ENCODE measurements around the gene NKX2-3. TPM values are rescaled to one million over a fixed set of nuclear protein-coding genes. Genes with fewer than 3 reads are reported as not detected.

The NKX2-3 gene
- total and polyA plus RNA-seq, 2 of the 8 experiments (the other 6 are each of a cell fraction or from before 2014, with no cell fraction given): not detected

GRCh38 chr10:99524050-99524666 is 8.6 kb upstream of the NKX2-3 start:
- DNase-seq (ENCODE audit: low read depth in 1 of 2, low spot score in 2 of 2) (no peak), FAIRE-seq (no peak)
- H2AFZ ChIP-seq (ENCODE audit: low read length): no peak overlapping the region
- H3K4me3 ChIP-seq (ENCODE audit: extremely low read depth in 1 of 4, insufficient read depth in 2 of 4, low read depth in 3 of 4, low read length in 4 of 4): peak overlapping the region in 2 of 4 experiments; percentile 35 to 56; a peak in 3 of 8 replicates
- no peak overlapping the region for H3K56ac ChIP-seq (replicated peaks; ENCODE audit: insufficient read length, low read depth, low read length)
- H3K27ac ChIP-seq (ENCODE audit: low read depth, low read length): no peak overlapping the region
- no peak overlapping the region for H3K4ac ChIP-seq (replicated peaks; ENCODE audit: insufficient read length, low read depth, low read length)
- no peak overlapping the region for H2BK5ac ChIP-seq (ENCODE audit: low read depth, low read length)
- H3K79me2 ChIP-seq (ENCODE audit: control insufficient read depth in 1 of 2, insufficient read depth in 2 of 2, low read length in 2 of 2): no peaks in the 10 kb centered on the region
- peak overlapping the region; percentile 66 to 70 for H3K4me2 ChIP-seq (ENCODE audit: insufficient read depth in 1 of 2, low read depth in 2 of 2, low read length in 2 of 2)
- H2BK20ac ChIP-seq (ENCODE audit: low read length): no peak overlapping the region
- peaks cover 6% of the 10 kb centered on the region; the same call in 1 of the 2 replicates for H3K23me2 ChIP-seq (ENCODE audit: low read depth, low read length)
- peaks cover 25 to 40% of the 10 kb centered on the region in 2 experiments for H4K20me1 ChIP-seq (replicated peaks in 1 of 2; ENCODE audit: control insufficient read depth in 1 of 2, insufficient read depth in 2 of 2, low read length in 2 of 2)
- no peaks in the 10 kb centered on the region for H3K9me3 ChIP-seq (ENCODE audit: insufficient read depth in 2 of 2, low read depth in 1 of 2, low read length in 1 of 2)
- H2BK120ac ChIP-seq (replicated peaks; ENCODE audit: low read depth, low read length): no peak overlapping the region
- no peaks in the 10 kb centered on the region for H3K79me1 ChIP-seq (ENCODE audit: low read depth, low read length)
- no peaks in the 10 kb centered on the region for H3K36me3 ChIP-seq (ENCODE audit: control insufficient read depth in 2 of 4, insufficient read depth in 4 of 4, low read length in 3 of 4)
- H3K9ac ChIP-seq (replicated peaks in 1 of 4; ENCODE audit: extremely low read depth in 1 of 4, low read depth in 3 of 4, low read length in 3 of 4): no peak overlapping the region
- H3K14ac ChIP-seq (ENCODE audit: insufficient read length): no peak overlapping the region
- no peak overlapping the region for H2BK15ac ChIP-seq (ENCODE audit: low read length)
- no peak overlapping the region for H4K5ac ChIP-seq (ENCODE audit: insufficient read length, low read depth, low read length)
- no peak overlapping the region for H2BK12ac ChIP-seq (ENCODE audit: low read depth, low read length)
- no peak overlapping the region for H4K91ac ChIP-seq (replicated peaks; ENCODE audit: insufficient read length, low read length)
- H3K23ac ChIP-seq (ENCODE audit: insufficient read length): no peak overlapping the region
- TF ChIP-seq EGR1 (IDR thresholded peaks at IDR 0.05; ENCODE audit: borderline replicate concordance, low read depth, low read length): no peak
- TF ChIP-seq HDAC2 (IDR thresholded peaks at IDR 0.05; ENCODE audit: borderline replicate concordance in 1 of 2, low read depth in 2 of 2, low read length in 2 of 2): peak in 1 of 2 experiments; percentile 85; a peak in 2 of 4 replicates
- TF ChIP-seq KDM1A (IDR thresholded peaks at IDR 0.05; ENCODE audit: borderline replicate concordance, low read length): peak; percentile 96
- no peak for TF ChIP-seq TEAD4 (IDR thresholded peaks at IDR 0.05; ENCODE audit: low read depth, low read length)
- peak; percentile 71; the same call in 1 of the 2 replicates for TF ChIP-seq SUZ12 (IDR thresholded peaks at IDR 0.05; ENCODE audit: low read length)
- 0 out of 2 replicates have a peak, but pooled peaks have one; percentile 33 for TF ChIP-seq ATF2 (IDR thresholded peaks at IDR 0.05; ENCODE audit: low read length)
- peak; percentile 31 for TF ChIP-seq EZH2 (IDR thresholded peaks at IDR 0.05; ENCODE audit: low read depth, low read length, severe bottlenecking)
- H3K4me1 ChIP-seq (replicated peaks in 1 of 4; ENCODE audit: control insufficient read depth in 3 of 4, insufficient read depth in 4 of 4, low read length in 3 of 4): peaks cover 15 to 41% (median 30%) of the 10 kb centered on the region in 4 experiments
- H3K27me3 ChIP-seq (replicated peaks in 1 of 4; ENCODE audit: control insufficient read depth in 3 of 4, extremely low read depth in 1 of 4, insufficient read depth in 3 of 4, low read length in 3 of 4): peaks cover 87 to 100% (median 97%) of the 10 kb centered on the region in 4 experiments
- ChIA-PET POLR2A (ENCODE audit: partially characterized antibody) (interaction anchor here (1.0 to 1.6 kb wide), 3 partner anchors 9 to 14 kb away, joined by 3 to 9 read pairs (median 7); partner anchors contain the start of gene NKX2-3), CTCF (ENCODE audit: partially characterized antibody) (interaction anchor here (0.7 to 2.3 kb wide), 8 partner anchors 8 to 88 kb away, joined by 3 to 9 read pairs (median 4); no protein-coding TSS in a partner anchor)
- WGBS, 2 experiments (ENCODE audit: extremely low coverage in 1 of 2, insufficient coverage in 1 of 2, insufficient read length in 1 of 2, insufficient replicate concordance in 2 of 2, low coverage in 1 of 2, low lambda C conversion rate in 2 of 2, missing lambda C conversion rate in 1 of 2): 8% methylated on average over 10 of the region's 10 CpGs; no CpG with 5 or more reads in 1 of the 2 experiments
- no peak overlapping the region for H2AK5ac ChIP-seq (ENCODE audit: low read depth, low read length)
- no peak overlapping the region for H4K8ac ChIP-seq (ENCODE audit: extremely low read depth, insufficient read depth, low read length)
- no peak overlapping the region; the same call in 1 of the 2 replicates for H3K18ac ChIP-seq (ENCODE audit: extremely low read depth, low read length)
